GM23338 (cell line): ENCODE results near the gene CUEDC1. TPM values are rescaled to one million over a fixed set of nuclear protein-coding genes. Genes with fewer than 3 reads are reported as not detected.
A peak's percentile ranks its signal among the peaks of the same experiment; 100 is the strongest.

Source experiments
- ATAC-seq: fragments of 200-7000 bp; cut with Tn5 transposase; 3 replicates; pipeline ENCODE4 v1.9.1; 2020
- DNase-seq: peaks from one replicate; pipeline ENCODE4 v3.0.0-alpha.2; 2015; ENCODE audit warnings: low spot score
- H2AFZ ChIP-seq: fragments of 200-600 bp; sonication (generic); 2 replicates; pipeline ENCODE4 v1.8.0; 2016; ENCODE audit warnings: antibody characterized with exemption, mild to moderate bottlenecking, moderate library complexity
- H3F3A ChIP-seq: fragments of 200-600 bp; sonication (generic); replicated peaks from 2 replicates; pipeline ENCODE4 v1.8.0; 2017; ENCODE audit warnings: antibody characterized with exemption, mixed run types, low read depth
- H3K27ac ChIP-seq: fragments of 200-600 bp; sonication (generic); 2 replicates; pipeline ENCODE4 v1.6.1; 2016; ENCODE audit warnings: low read depth
- H3K27me3 ChIP-seq: fragments of 200-600 bp; sonication (generic); 2 replicates; pipeline ENCODE4 v1.8.0; 2016; ENCODE audit warnings: mild to moderate bottlenecking, mixed run types, moderate library complexity; ENCODE audit not compliant: insufficient read depth
- H3K36me3 ChIP-seq: fragments of 200-600 bp; sonication (generic); 2 replicates; pipeline ENCODE4 v1.8.0; 2016; ENCODE audit warnings: mild to moderate bottlenecking; ENCODE audit not compliant: insufficient read depth
- H3K4me1 ChIP-seq: fragments of 200-600 bp; sonication (generic); 2 replicates; pipeline ENCODE4 v1.8.0; 2016; ENCODE audit warnings: mild to moderate bottlenecking, moderate library complexity; ENCODE audit not compliant: insufficient read depth
- H3K4me2 ChIP-seq: fragments of 200-600 bp; sonication (generic); 2 replicates; pipeline ENCODE4 v1.7.1; 2017; ENCODE audit warnings: mixed run types
- H3K4me3 ChIP-seq: fragments of 200-600 bp; sonication (generic); 2 replicates; pipeline ENCODE4 v1.6.1; 2016; ENCODE audit warnings: mixed run types
- H3K79me2 ChIP-seq: fragments of 200-600 bp; sonication (generic); replicated peaks from 2 replicates; pipeline ENCODE4 v1.8.0; 2017; ENCODE audit warnings: mild to moderate bottlenecking; ENCODE audit not compliant: insufficient read depth
- H3K9me2 ChIP-seq: fragments of 200-600 bp; sonication (generic); 2 replicates; pipeline ENCODE4 v1.8.0; 2017; ENCODE audit not compliant: insufficient read depth
- H4K20me1 ChIP-seq: fragments of 200-600 bp; sonication (generic); replicated peaks from 2 replicates; pipeline ENCODE4 v1.8.0; 2017; ENCODE audit warnings: mild to moderate bottlenecking; ENCODE audit not compliant: insufficient read depth
- H3K27ac Mint-ChIP-seq: 2 replicates; pipeline ENCODE4 v1.8.0; 2020; ENCODE audit warnings: inconsistent platforms, mild to moderate bottlenecking, moderate library complexity, mixed read lengths
- H3K27me3 Mint-ChIP-seq: 3 replicates; pipeline ENCODE4 v1.8.0; 2022; ENCODE audit warnings: low read depth, mild to moderate bottlenecking, moderate library complexity, mixed read lengths, inconsistent platforms; ENCODE audit not compliant: insufficient read depth, poor library complexity
- H3K36me3 Mint-ChIP-seq: 3 replicates; pipeline ENCODE4 v1.8.0; 2021; ENCODE audit warnings: low read depth, mild to moderate bottlenecking, inconsistent platforms, moderate library complexity, mixed read lengths
- H3K4me1 Mint-ChIP-seq: 3 replicates; pipeline ENCODE4 v1.8.0; 2020; ENCODE audit warnings: mild to moderate bottlenecking, inconsistent platforms, mixed read lengths
- H3K4me3 Mint-ChIP-seq: 3 replicates; pipeline ENCODE4 v1.8.0; 2021; ENCODE audit warnings: moderate library complexity, mild to moderate bottlenecking, inconsistent platforms, mixed read lengths
- H3K9me3 Mint-ChIP-seq: 3 replicates; pipeline ENCODE4 v1.8.0; 2020; ENCODE audit warnings: moderate library complexity, mild to moderate bottlenecking, inconsistent platforms, mixed read lengths
- CREB1 ChIP-seq: fragments of 250-450 bp; sonication (Bioruptor Pico); IDR thresholded peaks from 2 replicates; pipeline ENCODE4 v1.5.0; 2020; ENCODE audit warnings: low read depth, mild to moderate bottlenecking, moderate library complexity
- EZH2 ChIP-seq: fragments of 200-600 bp; sonication (generic); IDR thresholded peaks from one replicate; pipeline ENCODE4 v1.8.0; 2017; ENCODE audit warnings: antibody characterized with exemption, mild to moderate bottlenecking, low read depth; ENCODE audit not compliant: unreplicated experiment
- EZH2phosphoT487 ChIP-seq: fragments of 200-600 bp; sonication (generic); IDR thresholded peaks from one replicate; pipeline ENCODE4 v1.8.1; 2018; ENCODE audit warnings: antibody characterized with exemption; ENCODE audit not compliant: unreplicated experiment
- JUNB ChIP-seq: IDR thresholded peaks from one replicate; pipeline ENCODE4 v1.6.1; 2016; ENCODE audit warnings: antibody characterized with exemption; ENCODE audit not compliant: unreplicated experiment
- NANOG ChIP-seq: IDR thresholded peaks from 2 replicates; pipeline ENCODE4 v1.6.1; 2016; ENCODE audit warnings: antibody characterized with exemption, borderline replicate concordance
- POLR2AphosphoS5 ChIP-seq: IDR thresholded peaks from 2 replicates; pipeline ENCODE4 v1.6.1; 2016; ENCODE audit warnings: antibody characterized with exemption, low read depth
- STAT1 ChIP-seq: IDR thresholded peaks from one replicate; pipeline ENCODE4 v1.6.1; 2016; ENCODE audit warnings: antibody characterized with exemption; ENCODE audit not compliant: unreplicated experiment
- ZNF114 ChIP-seq: fragments of 250-450 bp; sonication (Bioruptor Pico); IDR thresholded peaks from 2 replicates; pipeline ENCODE4 v1.5.0; 2020; ENCODE audit warnings: mild to moderate bottlenecking, moderate library complexity
- ZNF331 ChIP-seq: fragments of 250-450 bp; sonication (Bioruptor Pico); IDR thresholded peaks from 2 replicates; pipeline ENCODE4 v1.5.0; 2020; ENCODE audit warnings: low read depth, mild to moderate bottlenecking, moderate library complexity
- polyA plus RNA-seq: library from polyadenylated mRNA; unstranded; fragments of >200 nt; fragmentation: Nextera tagmentation; extraction: Ambion mirVana; gene quantifications from 2 replicates; pipeline ENCODE4 v1.2.1, GENCODE V29; 2016
- total RNA-seq: library from RNA; depleted of rRNA; stranded (reverse); fragments of >200 nt; shearing (Covaris generic); gene quantifications from 2 replicates; pipeline ENCODE4 v1.2.3, GENCODE V29; 2014
- TF ChIP-seq, protein P1 (sequence below): IDR thresholded peaks from 2 replicates; pipeline ENCODE4 v1.6.1; 2016; ENCODE audit warnings: antibody characterized with exemption
- TF ChIP-seq, protein P2 (sequence below): fragments of 250-450 bp; sonication (Bioruptor Pico); IDR thresholded peaks from 2 replicates; pipeline ENCODE4 v1.5.0; 2020; ENCODE audit warnings: mild to moderate bottlenecking, moderate library complexity
- TF ChIP-seq, protein P3 (sequence below), 2 experiments: fragments of 200-600 bp in 1 of 2; sonication (generic) in 1 of 2; conservative IDR thresholded peaks; 2 replicates each; pipeline versions ENCODE4 v1.5.1 to v1.6.1; 2016 to 2017; ENCODE audit warnings: antibody characterized with exemption in 2 of 2, low read depth in 2 of 2, mild to moderate bottlenecking in 2 of 2, moderate library complexity in 1 of 2

The CUEDC1 gene
- total and polyA plus RNA-seq, 2 experiments from 2014 or later = 3.0 to 7.7 TPM

GRCh38 chr17:57940231-57940630 lies 15.0 kb downstream of the CUEDC1 start:
- TF ChIP-seq STAT1 = no peak
- peak; percentile 38; the same call in 1 of the 2 replicates for TF ChIP-seq CREB1 (CRISPR knock-in tag)

GRCh38 chr17:57939797-57940196 lies 15.4 kb downstream of the CUEDC1 start:
- no peaks in the 10 kb centered on the region for H3K9me3 Mint-ChIP-seq
- Histone ChIP-seq H3K27ac (no peak overlapping the region), H3K79me2 (no peaks in the 10 kb centered on the region), H3K4me2 (no peak overlapping the region), H4K20me1 (no peaks in the 10 kb centered on the region), H3F3A (0 out of 2 replicates have a peak, but pooled peaks cover 5% of the 10 kb centered on the region), H3K4me3 (no peak overlapping the region), H3K36me3 (no peaks in the 10 kb centered on the region), H3K4me1 (peaks cover 13% of the 10 kb centered on the region), H3K9me2 (no peaks in the 10 kb centered on the region), H3K27me3 (no peaks in the 10 kb centered on the region), H2AFZ (no peak overlapping the region)
- no peak overlapping the region for H3K4me3 Mint-ChIP-seq
- ATAC-seq (no peak), DNase-seq (no peak)
- H3K36me3 Mint-ChIP-seq = no peaks in the 10 kb centered on the region
- peaks cover 15% of the 10 kb centered on the region for H3K27me3 Mint-ChIP-seq
- H3K27ac Mint-ChIP-seq = no peak overlapping the region
- H3K4me1 Mint-ChIP-seq = peaks cover 25% of the 10 kb centered on the region
- TF ChIP-seq POLR2AphosphoS5 (no peak), EZH2phosphoT487 (no peak), JUNB (no peak), NANOG (no peak), EZH2 (no peak), ZNF114 (CRISPR knock-in tag) (no peak), STAT1 (no peak), ZNF331 (CRISPR knock-in tag) (no peak), CREB1 (CRISPR knock-in tag) (no peak)
- TF ChIP-seq, protein P1, sequence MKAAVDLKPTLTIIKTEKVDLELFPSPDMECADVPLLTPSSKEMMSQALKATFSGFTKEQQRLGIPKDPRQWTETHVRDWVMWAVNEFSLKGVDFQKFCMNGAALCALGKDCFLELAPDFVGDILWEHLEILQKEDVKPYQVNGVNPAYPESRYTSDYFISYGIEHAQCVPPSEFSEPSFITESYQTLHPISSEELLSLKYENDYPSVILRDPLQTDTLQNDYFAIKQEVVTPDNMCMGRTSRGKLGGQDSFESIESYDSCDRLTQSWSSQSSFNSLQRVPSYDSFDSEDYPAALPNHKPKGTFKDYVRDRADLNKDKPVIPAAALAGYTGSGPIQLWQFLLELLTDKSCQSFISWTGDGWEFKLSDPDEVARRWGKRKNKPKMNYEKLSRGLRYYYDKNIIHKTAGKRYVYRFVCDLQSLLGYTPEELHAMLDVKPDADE = no peak
- TF ChIP-seq, protein P2, sequence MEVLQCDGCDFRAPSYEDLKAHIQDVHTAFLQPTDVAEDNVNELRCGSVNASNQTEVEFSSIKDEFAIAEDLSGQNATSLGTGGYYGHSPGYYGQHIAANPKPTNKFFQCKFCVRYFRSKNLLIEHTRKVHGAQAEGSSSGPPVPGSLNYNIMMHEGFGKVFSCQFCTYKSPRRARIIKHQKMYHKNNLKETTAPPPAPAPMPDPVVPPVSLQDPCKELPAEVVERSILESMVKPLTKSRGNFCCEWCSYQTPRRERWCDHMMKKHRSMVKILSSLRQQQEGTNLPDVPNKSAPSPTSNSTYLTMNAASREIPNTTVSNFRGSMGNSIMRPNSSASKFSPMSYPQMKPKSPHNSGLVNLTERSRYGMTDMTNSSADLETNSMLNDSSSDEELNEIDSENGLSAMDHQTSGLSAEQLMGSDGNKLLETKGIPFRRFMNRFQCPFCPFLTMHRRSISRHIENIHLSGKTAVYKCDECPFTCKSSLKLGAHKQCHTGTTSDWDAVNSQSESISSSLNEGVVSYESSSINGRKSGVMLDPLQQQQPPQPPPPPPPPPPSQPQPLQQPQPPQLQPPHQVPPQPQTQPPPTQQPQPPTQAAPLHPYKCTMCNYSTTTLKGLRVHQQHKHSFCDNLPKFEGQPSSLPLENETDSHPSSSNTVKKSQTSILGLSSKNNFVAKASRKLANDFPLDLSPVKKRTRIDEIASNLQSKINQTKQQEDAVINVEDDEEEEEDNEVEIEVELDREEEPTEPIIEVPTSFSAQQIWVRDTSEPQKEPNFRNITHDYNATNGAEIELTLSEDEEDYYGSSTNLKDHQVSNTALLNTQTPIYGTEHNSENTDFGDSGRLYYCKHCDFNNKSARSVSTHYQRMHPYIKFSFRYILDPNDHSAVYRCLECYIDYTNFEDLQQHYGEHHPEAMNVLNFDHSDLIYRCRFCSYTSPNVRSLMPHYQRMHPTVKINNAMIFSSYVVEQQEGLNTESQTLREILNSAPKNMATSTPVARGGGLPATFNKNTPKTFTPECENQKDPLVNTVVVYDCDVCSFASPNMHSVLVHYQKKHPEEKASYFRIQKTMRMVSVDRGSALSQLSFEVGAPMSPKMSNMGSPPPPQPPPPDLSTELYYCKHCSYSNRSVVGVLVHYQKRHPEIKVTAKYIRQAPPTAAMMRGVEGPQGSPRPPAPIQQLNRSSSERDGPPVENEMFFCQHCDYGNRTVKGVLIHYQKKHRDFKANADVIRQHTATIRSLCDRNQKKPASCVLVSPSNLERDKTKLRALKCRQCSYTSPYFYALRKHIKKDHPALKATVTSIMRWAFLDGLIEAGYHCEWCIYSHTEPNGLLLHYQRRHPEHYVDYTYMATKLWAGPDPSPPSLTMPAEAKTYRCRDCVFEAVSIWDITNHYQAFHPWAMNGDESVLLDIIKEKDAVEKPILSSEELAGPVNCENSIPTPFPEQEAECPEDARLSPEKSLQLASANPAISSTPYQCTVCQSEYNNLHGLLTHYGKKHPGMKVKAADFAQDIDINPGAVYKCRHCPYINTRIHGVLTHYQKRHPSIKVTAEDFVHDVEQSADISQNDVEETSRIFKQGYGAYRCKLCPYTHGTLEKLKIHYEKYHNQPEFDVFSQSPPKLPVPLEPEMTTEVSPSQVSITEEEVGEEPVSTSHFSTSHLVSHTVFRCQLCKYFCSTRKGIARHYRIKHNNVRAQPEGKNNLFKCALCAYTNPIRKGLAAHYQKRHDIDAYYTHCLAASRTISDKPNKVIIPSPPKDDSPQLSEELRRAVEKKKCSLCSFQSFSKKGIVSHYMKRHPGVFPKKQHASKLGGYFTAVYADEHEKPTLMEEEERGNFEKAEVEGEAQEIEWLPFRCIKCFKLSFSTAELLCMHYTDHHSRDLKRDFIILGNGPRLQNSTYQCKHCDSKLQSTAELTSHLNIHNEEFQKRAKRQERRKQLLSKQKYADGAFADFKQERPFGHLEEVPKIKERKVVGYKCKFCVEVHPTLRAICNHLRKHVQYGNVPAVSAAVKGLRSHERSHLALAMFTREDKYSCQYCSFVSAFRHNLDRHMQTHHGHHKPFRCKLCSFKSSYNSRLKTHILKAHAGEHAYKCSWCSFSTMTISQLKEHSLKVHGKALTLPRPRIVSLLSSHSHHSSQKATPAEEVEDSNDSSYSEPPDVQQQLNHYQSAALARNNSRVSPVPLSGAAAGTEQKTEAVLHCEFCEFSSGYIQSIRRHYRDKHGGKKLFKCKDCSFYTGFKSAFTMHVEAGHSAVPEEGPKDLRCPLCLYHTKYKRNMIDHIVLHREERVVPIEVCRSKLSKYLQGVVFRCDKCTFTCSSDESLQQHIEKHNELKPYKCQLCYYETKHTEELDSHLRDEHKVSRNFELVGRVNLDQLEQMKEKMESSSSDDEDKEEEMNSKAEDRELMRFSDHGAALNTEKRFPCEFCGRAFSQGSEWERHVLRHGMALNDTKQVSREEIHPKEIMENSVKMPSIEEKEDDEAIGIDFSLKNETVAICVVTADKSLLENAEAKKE (CRISPR knock-in tag) = no peak
- TF ChIP-seq, protein P3, sequence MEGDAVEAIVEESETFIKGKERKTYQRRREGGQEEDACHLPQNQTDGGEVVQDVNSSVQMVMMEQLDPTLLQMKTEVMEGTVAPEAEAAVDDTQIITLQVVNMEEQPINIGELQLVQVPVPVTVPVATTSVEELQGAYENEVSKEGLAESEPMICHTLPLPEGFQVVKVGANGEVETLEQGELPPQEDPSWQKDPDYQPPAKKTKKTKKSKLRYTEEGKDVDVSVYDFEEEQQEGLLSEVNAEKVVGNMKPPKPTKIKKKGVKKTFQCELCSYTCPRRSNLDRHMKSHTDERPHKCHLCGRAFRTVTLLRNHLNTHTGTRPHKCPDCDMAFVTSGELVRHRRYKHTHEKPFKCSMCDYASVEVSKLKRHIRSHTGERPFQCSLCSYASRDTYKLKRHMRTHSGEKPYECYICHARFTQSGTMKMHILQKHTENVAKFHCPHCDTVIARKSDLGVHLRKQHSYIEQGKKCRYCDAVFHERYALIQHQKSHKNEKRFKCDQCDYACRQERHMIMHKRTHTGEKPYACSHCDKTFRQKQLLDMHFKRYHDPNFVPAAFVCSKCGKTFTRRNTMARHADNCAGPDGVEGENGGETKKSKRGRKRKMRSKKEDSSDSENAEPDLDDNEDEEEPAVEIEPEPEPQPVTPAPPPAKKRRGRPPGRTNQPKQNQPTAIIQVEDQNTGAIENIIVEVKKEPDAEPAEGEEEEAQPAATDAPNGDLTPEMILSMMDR (conservative IDR thresholded peaks at IDR 0.05; ENCODE audit: low read depth in 2 of 2) = no peak

More at GRCh38 chr17:57940231-57940630, 15.0 kb downstream of the CUEDC1 start:
- Histone ChIP-seq H3K27me3 (no peaks in the 10 kb centered on the region), H3K9me2 (no peaks in the 10 kb centered on the region), H3K27ac (no peak overlapping the region), H3F3A (0 out of 2 replicates have a peak, but pooled peaks cover 5% of the 10 kb centered on the region), H3K36me3 (no peaks in the 10 kb centered on the region), H3K79me2 (no peaks in the 10 kb centered on the region), H4K20me1 (no peaks in the 10 kb centered on the region), H3K4me3 (no peak overlapping the region), H3K4me2 (no peak overlapping the region), H3K4me1 (peaks cover 12% of the 10 kb centered on the region), H2AFZ (no peak overlapping the region)
- no peak overlapping the region for H3K4me3 Mint-ChIP-seq
- peaks cover 13% of the 10 kb centered on the region for H3K27me3 Mint-ChIP-seq
- DNase-seq (peak; percentile 50), ATAC-seq (peak; percentile 63)
- H3K36me3 Mint-ChIP-seq = no peaks in the 10 kb centered on the region
- peaks cover 23% of the 10 kb centered on the region for H3K4me1 Mint-ChIP-seq
- no peak overlapping the region for H3K27ac Mint-ChIP-seq
- no peaks in the 10 kb centered on the region for H3K9me3 Mint-ChIP-seq
